CD4-positive, alpha-beta T cell (primary cell): ENCODE results near the gene FEV. TPM values are rescaled to one million over a fixed set of nuclear protein-coding genes. Genes with fewer than 3 reads are reported as not detected.

ENCODE experiments used
- ATAC-seq: fragments of 200-7000 bp; cut with Tn5 transposase; one replicate; pipeline ENCODE4 v1.10.0; 2022; ENCODE audit warnings: mild to moderate bottlenecking; ENCODE audit not compliant: poor library complexity
- CTCF ChIA-PET: fragments of 350-600 bp; sonication (Branson Sonifier 250); formaldehyde crosslinking; loops from one replicate; lab custom pipeline; 2021; ENCODE audit warnings: antibody characterized with exemption, inconsistent platforms; lab: Charles Lee
- POLR2A ChIA-PET: fragments of 350-600 bp; sonication (Branson Sonifier 250); formaldehyde crosslinking; loops from one replicate; lab custom pipeline; 2021; ENCODE audit warnings: antibody characterized with exemption, inconsistent platforms; lab: Charles Lee
- DNase-seq, 14 experiments: peaks; one replicate each; pipeline ENCODE4 v3.0.0-alpha.2; 2013 to 2020; ENCODE audit warnings: mixed read lengths in 2 of 14
- H3K27ac ChIP-seq, 2 donors: one replicate each; pipeline versions ENCODE4 v1.5.1 to v1.7.0; 2013; ENCODE audit warnings: low read length in 2 of 2, low read depth in 1 of 2, mild to moderate bottlenecking in 1 of 2
- H3K27me3 ChIP-seq, 2 experiments: 1 replicate in 1 of 2; 2 replicates in 1 of 2; pipeline versions ENCODE4 v1.6.1 to v1.7.0; 2013; ENCODE audit warnings: low read length in 2 of 2, control low read depth in 1 of 2, mild to moderate bottlenecking in 1 of 2, moderate library complexity in 1 of 2; ENCODE audit not compliant: insufficient read depth in 2 of 2, control insufficient read depth in 1 of 2
- H3K36me3 ChIP-seq: one replicate; pipeline ENCODE4 v1.6.1; 2013; ENCODE audit warnings: low read length, control low read depth; ENCODE audit not compliant: insufficient read depth
- H3K4me1 ChIP-seq: one replicate; pipeline ENCODE4 v1.6.1; 2013; ENCODE audit warnings: low read length, control low read depth; ENCODE audit not compliant: insufficient read depth
- H3K4me3 ChIP-seq: one replicate; pipeline ENCODE4 v1.5.1; 2013; ENCODE audit warnings: mild to moderate bottlenecking, low read length, moderate library complexity
- H3K9me3 ChIP-seq, 2 experiments: 1 replicate in 1 of 2; 2 replicates in 1 of 2; pipeline versions ENCODE4 v1.6.1 to v1.7.0; 2013; ENCODE audit warnings: low read length in 2 of 2, mild to moderate bottlenecking in 2 of 2, control low read depth in 1 of 2, moderate library complexity in 1 of 2; ENCODE audit not compliant: control insufficient read depth in 1 of 2, insufficient read depth in 1 of 2
- H3K27ac Mint-ChIP-seq: one replicate; pipeline ENCODE4 v1.8.0; 2020; ENCODE audit warnings: mixed read lengths
- H3K27me3 Mint-ChIP-seq: one replicate; pipeline ENCODE4 v1.8.0; 2021; ENCODE audit warnings: mixed read lengths
- H3K36me3 Mint-ChIP-seq: one replicate; pipeline ENCODE4 v1.8.0; 2021; ENCODE audit warnings: low read depth, mixed read lengths
- H3K4me1 Mint-ChIP-seq: one replicate; pipeline ENCODE4 v1.8.0; 2021; ENCODE audit warnings: low read depth, mixed read lengths
- H3K4me3 Mint-ChIP-seq: one replicate; pipeline ENCODE4 v1.8.0; 2020; ENCODE audit warnings: mild to moderate bottlenecking, mixed read lengths
- H3K9me3 Mint-ChIP-seq: one replicate; pipeline ENCODE4 v1.8.0; 2020; ENCODE audit warnings: mixed read lengths
- intact Hi-C, 2 experiments: fragments of 100-400 bp; cut with DNase I in 1 of 2; cut with micrococcal nuclease in 1 of 2; formaldehyde crosslinking; loops; one replicate each; pipeline versions ENCODE4 v1.15.1 to v1.9.0; 2023 to 2025; cut with DNase I, micrococcal nuclease
- total RNA-seq, 174 experiments: library from RNA in 2 of 174; stranded (reverse) in 2 of 174; gene quantifications; one replicate each; pipeline ENCODE4 v1.2.3 and lab custom pipeline; 2021 to 2026
- TF ChIP-seq, protein P1 (sequence below): fragments of 200-600 bp; IDR thresholded peaks from one replicate; pipeline ENCODE4 v1.8.0; 2022; ENCODE audit warnings: antibody characterized with exemption, mild to moderate bottlenecking

FEV gene
- total RNA-seq, 2 experiments from 2014 or later = not detected

DNA sequence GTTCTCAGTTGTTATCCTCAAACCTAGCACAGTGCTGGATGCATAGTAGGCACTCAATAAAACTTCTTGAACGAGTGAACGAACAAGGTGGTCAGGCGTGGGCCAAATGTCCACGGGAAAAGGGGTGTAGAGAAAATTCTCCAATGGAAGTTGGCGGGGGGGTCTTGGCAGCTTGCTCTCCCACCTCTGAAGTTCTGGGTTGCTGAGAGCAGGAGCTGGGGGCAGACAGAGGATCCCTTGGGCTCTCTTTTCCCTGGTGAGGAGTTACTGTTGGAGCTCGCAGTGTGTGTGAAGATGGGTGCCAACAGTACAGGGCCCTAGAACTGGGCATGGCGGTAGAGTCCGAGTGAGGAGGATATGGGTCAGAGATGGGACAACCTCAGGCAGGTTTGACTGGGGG, 10.6 kb upstream of the FEV start:
- no peak for ATAC-seq
- intact Hi-C loops = no loop called here

DNA sequence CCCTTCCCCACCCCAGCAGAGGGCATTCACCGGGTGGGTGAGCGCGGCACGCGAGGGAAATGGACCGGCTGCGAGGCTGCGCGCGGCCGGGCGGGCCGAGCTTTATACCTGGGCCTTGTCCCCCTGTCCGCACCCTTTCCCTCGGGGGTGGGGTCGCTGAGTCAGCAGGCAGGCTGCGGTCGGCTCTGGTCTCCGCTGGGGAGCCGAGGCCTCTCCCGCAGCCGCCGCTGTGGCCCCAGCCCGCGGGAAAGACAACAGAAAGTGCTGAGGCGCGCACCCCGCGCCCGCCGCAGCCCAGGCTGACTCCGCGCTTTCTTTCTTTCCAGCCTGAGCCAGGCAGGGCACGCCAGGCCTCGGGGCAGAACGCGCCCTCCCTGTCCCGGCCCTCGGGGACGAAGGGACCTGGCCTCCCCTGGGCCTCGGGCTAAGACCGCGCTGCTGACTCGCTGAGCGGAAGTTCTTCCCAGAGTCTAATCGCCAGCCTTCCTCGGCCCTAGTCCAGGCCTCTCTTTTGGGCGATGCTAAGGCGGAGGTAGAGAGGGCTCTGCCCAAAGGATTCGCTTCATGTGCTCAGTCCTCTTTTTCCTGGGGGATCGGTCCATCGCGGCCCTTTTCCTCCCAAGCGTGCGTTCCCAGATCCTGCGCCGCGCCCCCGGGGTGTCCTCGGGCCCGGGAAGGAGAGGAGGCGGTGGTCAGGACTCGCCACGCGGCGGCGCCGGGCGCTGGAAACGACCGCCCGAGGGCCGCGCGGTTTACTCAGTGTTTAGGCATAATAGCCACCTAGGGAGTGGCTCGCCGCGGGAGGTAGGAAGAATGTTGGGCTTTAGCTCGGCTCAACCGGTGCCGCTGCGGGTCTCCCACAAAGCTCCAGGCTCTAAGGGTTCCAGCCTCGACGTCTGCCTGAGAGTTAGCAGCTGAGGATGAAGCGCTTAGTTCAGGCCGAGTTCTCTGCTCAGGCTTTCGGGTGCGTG, 8.6 kb upstream of the FEV start, which contains the start of gene CRYBA2:
CRYBA2 (minus strand) TSS at position 78 of the 971 bp plus-strand sequence. CDS start 246 bp downstream, outside the sequence.
- TF ChIP-seq, protein P1, sequence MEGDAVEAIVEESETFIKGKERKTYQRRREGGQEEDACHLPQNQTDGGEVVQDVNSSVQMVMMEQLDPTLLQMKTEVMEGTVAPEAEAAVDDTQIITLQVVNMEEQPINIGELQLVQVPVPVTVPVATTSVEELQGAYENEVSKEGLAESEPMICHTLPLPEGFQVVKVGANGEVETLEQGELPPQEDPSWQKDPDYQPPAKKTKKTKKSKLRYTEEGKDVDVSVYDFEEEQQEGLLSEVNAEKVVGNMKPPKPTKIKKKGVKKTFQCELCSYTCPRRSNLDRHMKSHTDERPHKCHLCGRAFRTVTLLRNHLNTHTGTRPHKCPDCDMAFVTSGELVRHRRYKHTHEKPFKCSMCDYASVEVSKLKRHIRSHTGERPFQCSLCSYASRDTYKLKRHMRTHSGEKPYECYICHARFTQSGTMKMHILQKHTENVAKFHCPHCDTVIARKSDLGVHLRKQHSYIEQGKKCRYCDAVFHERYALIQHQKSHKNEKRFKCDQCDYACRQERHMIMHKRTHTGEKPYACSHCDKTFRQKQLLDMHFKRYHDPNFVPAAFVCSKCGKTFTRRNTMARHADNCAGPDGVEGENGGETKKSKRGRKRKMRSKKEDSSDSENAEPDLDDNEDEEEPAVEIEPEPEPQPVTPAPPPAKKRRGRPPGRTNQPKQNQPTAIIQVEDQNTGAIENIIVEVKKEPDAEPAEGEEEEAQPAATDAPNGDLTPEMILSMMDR = no peak
- peaks cover 88 to 89% of the 10 kb centered on the region in 2 experiments for H3K27me3 ChIP-seq
- no peak within 1 kb of the TSS for H3K27ac Mint-ChIP-seq
- H3K4me3 Mint-ChIP-seq = no peak within 1 kb of the TSS
- peak within 1 kb of the TSS; percentile 5 for H3K4me3 ChIP-seq
- intact Hi-C loops = no loop called here
- H3K9me3 Mint-ChIP-seq = no peaks in the 10 kb centered on the region
- H3K36me3 ChIP-seq = no peaks in the 10 kb centered on the region
- DNase-seq (no peak), ATAC-seq (no peak)
- peaks cover 0 to 15% of the 10 kb centered on the region in 2 experiments for H3K9me3 ChIP-seq
- H3K4me1 ChIP-seq = peaks cover 32% of the 10 kb centered on the region
- CTCF ChIA-PET = interaction anchor here (1.3 to 2.5 kb wide), 2 partner anchors 13 to 96 kb away, joined by 4 to 10 read pairs; no protein-coding TSS in a partner anchor
- H3K27me3 Mint-ChIP-seq = peaks cover 92% of the 10 kb centered on the region
- H3K36me3 Mint-ChIP-seq = no peaks in the 10 kb centered on the region
- POLR2A ChIA-PET = no interaction called here
- H3K27ac ChIP-seq = no peak within 1 kb of the TSS
- peaks cover 18% of the 10 kb centered on the region for H3K4me1 Mint-ChIP-seq

More for the DNA sequence above, 10.6 kb upstream of the FEV start:
- TF ChIP-seq, protein P1 = no peak
- Mint-ChIP-seq H3K4me3 (no peak overlapping the region), H3K4me1 (peaks cover 18% of the 10 kb centered on the region), H3K27ac (no peak overlapping the region), H3K36me3 (no peaks in the 10 kb centered on the region), H3K27me3 (peaks cover 87% of the 10 kb centered on the region), H3K9me3 (no peaks in the 10 kb centered on the region)
- no peak for DNase-seq
- no peak overlapping the region for H3K27ac ChIP-seq
- H3K36me3 ChIP-seq = no peaks in the 10 kb centered on the region
- ChIA-PET CTCF (interaction anchor here (0.8 to 4.3 kb wide), 12 partner anchors 13 to 393 kb away, joined by 3 to 30 read pairs (median 4); partner anchors contain the start of gene WNT10A), POLR2A (interaction anchor here (1.1 kb wide), 1 partner anchor 14 kb away, joined by 3 read pairs; no protein-coding TSS in a partner anchor)
- peaks cover 32% of the 10 kb centered on the region for H3K4me1 ChIP-seq
- H3K27me3 ChIP-seq = peaks cover 81 to 83% of the 10 kb centered on the region in 2 experiments
- peaks cover 0 to 23% of the 10 kb centered on the region in 2 experiments for H3K9me3 ChIP-seq
- H3K4me3 ChIP-seq = no peak overlapping the region

- Histone ChIP-seq H3K4me1 (peaks cover 32% of the 10 kb centered on the region), H3K9me3 (peaks cover 0 to 15% of the 10 kb centered on the region in 2 experiments), H3K27ac (no peak overlapping the region), H3K27me3 (peaks cover 91 to 95% of the 10 kb centered on the region in 2 experiments), H3K36me3 (no peaks in the 10 kb centered on the region), H3K4me3 (no peak overlapping the region)
- Mint-ChIP-seq H3K27me3 (peaks cover 92% of the 10 kb centered on the region), H3K4me3 (no peak overlapping the region), H3K36me3 (no peaks in the 10 kb centered on the region), H3K9me3 (no peaks in the 10 kb centered on the region), H3K4me1 (peaks cover 18% of the 10 kb centered on the region), H3K27ac (no peak overlapping the region)
- intact Hi-C loops = no loop called here
- POLR2A ChIA-PET = no interaction called here
- TF ChIP-seq, protein P1 = no peak
- CTCF ChIA-PET = interaction anchor here (1.3 to 1.5 kb wide), 2 partner anchors 13 kb away, joined by 4 to 5 read pairs; no protein-coding TSS in a partner anchor
- no peak for ATAC-seq
- no peak for DNase-seq
Observed at GRCh38 chr2:218992703-218993344, 7.8 kb upstream of the FEV start.
